ENCODE data around the gene PAPOLB.

DNA sequence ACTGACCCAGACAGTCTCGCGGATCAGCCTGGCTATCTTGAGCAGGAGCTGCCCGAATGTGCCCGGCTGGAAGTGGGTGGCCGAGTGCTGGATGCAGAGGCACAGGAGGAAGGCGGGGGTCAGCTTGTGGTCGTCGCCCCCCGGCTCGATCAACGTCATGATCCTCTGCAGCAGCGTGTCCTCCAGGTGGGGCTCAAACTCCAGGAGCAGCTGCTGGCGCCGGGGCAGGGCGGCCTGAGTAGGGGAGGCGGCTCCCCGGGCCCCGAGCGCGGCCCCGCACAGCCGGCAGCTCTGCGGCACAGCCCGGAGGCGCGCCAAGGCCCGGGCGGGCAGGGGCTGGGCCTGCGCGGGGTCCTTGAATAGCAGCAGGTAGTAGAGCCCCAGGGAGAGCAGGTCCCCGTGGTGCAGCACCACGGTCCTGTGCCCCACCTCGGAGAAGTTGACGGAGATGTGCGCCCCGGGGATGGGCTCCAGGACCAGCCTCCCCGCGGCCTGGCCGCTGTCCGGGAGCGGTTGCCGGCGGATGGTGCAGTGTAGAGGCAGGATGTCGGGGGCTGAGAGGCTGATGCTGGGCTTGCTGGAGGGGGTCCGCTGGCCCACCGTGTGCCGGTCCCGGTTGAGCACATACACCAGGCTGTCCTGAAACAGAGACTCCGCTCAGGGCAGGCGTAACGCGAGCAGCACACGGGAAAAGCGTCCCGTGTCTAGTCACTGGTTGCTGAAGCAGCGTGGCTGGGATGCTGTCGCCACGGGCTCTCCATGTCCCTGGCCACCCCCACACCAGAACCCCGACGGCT is 27.0 kb downstream of the PAPOLB start:
- TF ChIP-seq CTCF (IDR thresholded peaks at IDR 0.05) (no peak), POLR2AphosphoS5 (IDR thresholded peaks at IDR 0.05) (no peak), POLR2A (IDR thresholded peaks at IDR 0.05; ENCODE audit: low read depth) (no peak), EP300 (IDR thresholded peaks at IDR 0.05) (no peak)
